Measurements from ENCODE around the gene OTOP1. TPM values are rescaled to one million over a fixed set of nuclear protein-coding genes. Genes with fewer than 3 reads are reported as not detected.

The OTOP1 gene
- total and polyA plus RNA-seq, 10 of the 15 experiments (the other 5 are each of a cell fraction or from before 2014, with no cell fraction given): not detected

DNA sequence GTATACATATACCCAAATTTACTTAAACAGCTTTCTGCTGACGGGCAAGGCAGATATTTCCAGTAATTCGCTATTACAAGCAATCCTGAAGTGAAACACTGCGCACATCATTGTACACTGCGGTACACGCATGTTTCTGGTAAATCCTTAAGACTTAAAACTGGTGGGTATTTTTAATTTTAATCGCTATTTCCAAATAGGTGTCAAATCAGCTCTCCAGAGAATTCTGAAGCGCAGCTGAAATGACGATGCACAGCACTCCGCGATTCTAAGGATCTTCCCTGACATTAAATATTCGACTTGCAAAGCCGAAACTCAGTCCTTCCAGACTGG, 20.9 kb upstream of the OTOP1 start (continued):
- TF ChIP-seq, protein P1, sequence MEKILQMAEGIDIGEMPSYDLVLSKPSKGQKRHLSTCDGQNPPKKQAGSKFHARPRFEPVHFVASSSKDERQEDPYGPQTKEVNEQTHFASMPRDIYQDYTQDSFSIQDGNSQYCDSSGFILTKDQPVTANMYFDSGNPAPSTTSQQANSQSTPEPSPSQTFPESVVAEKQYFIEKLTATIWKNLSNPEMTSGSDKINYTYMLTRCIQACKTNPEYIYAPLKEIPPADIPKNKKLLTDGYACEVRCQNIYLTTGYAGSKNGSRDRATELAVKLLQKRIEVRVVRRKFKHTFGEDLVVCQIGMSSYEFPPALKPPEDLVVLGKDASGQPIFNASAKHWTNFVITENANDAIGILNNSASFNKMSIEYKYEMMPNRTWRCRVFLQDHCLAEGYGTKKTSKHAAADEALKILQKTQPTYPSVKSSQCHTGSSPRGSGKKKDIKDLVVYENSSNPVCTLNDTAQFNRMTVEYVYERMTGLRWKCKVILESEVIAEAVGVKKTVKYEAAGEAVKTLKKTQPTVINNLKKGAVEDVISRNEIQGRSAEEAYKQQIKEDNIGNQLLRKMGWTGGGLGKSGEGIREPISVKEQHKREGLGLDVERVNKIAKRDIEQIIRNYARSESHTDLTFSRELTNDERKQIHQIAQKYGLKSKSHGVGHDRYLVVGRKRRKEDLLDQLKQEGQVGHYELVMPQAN (conservative IDR thresholded peaks at IDR 0.05): no peak
- TF ChIP-seq, protein P2, sequence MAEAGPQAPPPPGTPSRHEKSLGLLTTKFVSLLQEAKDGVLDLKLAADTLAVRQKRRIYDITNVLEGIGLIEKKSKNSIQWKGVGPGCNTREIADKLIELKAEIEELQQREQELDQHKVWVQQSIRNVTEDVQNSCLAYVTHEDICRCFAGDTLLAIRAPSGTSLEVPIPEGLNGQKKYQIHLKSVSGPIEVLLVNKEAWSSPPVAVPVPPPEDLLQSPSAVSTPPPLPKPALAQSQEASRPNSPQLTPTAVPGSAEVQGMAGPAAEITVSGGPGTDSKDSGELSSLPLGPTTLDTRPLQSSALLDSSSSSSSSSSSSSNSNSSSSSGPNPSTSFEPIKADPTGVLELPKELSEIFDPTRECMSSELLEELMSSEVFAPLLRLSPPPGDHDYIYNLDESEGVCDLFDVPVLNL (IDR thresholded peaks at IDR 0.05; ENCODE audit: low read depth, low read length): no peak
- TF ChIP-seq, protein P3, sequence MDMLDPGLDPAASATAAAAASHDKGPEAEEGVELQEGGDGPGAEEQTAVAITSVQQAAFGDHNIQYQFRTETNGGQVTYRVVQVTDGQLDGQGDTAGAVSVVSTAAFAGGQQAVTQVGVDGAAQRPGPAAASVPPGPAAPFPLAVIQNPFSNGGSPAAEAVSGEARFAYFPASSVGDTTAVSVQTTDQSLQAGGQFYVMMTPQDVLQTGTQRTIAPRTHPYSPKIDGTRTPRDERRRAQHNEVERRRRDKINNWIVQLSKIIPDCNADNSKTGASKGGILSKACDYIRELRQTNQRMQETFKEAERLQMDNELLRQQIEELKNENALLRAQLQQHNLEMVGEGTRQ (IDR thresholded peaks at IDR 0.05; ENCODE audit: borderline replicate concordance, low read depth, low read length): no peak
- TF ChIP-seq ZNF207 (IDR thresholded peaks at IDR 0.05; ENCODE audit: borderline replicate concordance) (no peak), TAF1 (IDR thresholded peaks at IDR 0.05; ENCODE audit: borderline replicate concordance, low read depth, low read length) (no peak), WRNIP1 (IDR thresholded peaks at IDR 0.05; ENCODE audit: borderline replicate concordance, low read depth, low read length) (no peak), POU2F2 (IDR thresholded peaks at IDR 0.05; ENCODE audit: borderline replicate concordance, low read depth, low read length) (no peak), KAT2A (conservative IDR thresholded peaks at IDR 0.05; ENCODE audit: control insufficient read depth, low read depth, low read length) (no peak), ZZZ3 (IDR thresholded peaks at IDR 0.05; ENCODE audit: control insufficient read depth, insufficient read length, low read depth) (no peak), PAX5 (IDR thresholded peaks at IDR 0.05; ENCODE audit: borderline replicate concordance, low read depth, low read length) (no peak), MXI1 (IDR thresholded peaks at IDR 0.05; ENCODE audit: low read depth, low read length) (no peak)
